Stimulated activated CD4-positive, alpha-beta T cell treated with anti-CD3 and anti-CD28 coated beads, Interleukin-12 subunit alpha, Interleukin-12 subunit beta, amount 100 ng/mL, for 4 hours (primary cell): Measurements from ENCODE around the gene ENPP6.
A peak's percentile ranks its signal among the peaks of the same experiment; 100 is the strongest.

ENCODE experiments used
- DNase-seq: peaks from one replicate; pipeline ENCODE4 v3.0.0-alpha.2; 2020

Gene ENPP6

DNA sequence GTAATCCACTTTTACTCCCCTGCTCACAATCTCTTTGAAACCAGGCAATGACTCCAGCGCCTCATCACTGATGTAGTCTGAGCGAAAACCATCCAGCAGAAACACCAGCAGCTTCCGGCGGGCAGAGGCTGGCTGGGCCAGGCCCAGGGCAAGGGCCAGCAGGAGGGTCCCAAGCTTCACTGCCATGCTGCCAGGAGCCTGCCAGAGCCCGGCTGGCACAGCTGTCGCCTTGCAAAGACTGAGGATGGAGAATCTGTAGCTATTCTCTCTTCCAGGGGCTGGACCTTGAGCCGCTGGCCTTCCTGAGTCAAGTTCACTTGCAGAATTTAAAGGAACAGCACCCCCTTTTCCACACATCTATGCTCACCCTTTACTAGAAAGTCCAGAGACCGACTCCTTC, at the start of gene ENPP6:
TSS of gene ENPP6 (minus strand) at position 240 of the 400 bp plus-strand sequence. CDS start at position 186, 54 bp downstream.
- DNase-seq = no peak

DNA sequence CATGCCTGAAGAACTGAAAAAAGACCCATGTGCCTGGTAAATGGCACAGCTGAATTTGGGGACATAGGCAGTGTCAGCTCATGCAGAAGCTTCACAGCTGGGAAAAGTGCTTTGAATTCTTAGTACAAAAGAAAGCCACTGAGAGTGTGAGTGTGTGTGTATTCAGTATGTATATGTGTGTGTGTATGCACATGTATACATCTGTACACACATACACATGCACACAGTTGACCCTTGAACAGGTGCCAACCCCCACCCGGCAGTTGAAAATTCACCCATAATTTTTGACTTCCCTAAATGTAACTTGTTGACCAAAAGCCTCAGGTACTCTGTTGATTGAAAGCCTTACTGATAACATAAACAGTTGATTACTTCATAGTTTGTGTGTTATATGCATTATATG, 49.5 kb upstream of the ENPP6 start:
- DNase-seq = no peak

DNA sequence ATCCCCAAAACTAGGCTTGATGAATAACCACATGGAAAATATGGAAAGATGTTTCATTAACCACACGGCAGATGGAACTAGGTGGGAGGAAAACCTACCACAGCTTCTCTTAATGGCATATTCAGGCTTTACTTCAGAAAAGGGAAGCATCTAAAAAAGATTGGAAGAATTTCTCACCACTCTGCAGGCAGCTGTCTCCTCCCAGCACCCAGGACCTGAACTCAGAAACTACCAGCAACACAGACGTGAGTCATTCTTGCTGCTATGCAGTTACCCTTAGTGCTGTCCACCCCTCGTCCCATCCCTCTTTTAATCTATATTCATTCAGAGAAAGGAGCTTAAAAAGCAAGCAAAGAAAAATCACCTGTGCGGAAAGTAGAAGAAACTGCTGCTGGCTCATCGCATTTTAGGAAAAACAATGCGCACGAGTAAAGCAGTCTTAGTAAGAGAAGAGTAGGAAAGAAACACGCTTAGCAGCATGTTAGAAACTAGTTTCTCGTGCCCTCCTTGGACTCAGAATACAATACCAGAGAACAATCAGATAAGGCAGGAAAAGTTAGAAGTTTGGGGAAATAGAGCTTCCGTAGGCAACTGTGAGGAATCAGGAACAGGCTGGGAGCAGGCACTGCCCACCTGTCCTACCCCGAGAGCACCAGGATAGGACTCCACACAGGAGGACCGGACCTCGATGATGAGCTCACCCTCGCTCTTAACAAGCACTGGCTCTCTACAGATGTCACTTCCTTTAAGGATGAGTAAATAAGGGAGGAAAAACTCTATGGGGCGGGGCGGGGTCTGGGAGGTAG, 48.1 kb upstream of the ENPP6 start:
- DNase-seq = no peak

DNA sequence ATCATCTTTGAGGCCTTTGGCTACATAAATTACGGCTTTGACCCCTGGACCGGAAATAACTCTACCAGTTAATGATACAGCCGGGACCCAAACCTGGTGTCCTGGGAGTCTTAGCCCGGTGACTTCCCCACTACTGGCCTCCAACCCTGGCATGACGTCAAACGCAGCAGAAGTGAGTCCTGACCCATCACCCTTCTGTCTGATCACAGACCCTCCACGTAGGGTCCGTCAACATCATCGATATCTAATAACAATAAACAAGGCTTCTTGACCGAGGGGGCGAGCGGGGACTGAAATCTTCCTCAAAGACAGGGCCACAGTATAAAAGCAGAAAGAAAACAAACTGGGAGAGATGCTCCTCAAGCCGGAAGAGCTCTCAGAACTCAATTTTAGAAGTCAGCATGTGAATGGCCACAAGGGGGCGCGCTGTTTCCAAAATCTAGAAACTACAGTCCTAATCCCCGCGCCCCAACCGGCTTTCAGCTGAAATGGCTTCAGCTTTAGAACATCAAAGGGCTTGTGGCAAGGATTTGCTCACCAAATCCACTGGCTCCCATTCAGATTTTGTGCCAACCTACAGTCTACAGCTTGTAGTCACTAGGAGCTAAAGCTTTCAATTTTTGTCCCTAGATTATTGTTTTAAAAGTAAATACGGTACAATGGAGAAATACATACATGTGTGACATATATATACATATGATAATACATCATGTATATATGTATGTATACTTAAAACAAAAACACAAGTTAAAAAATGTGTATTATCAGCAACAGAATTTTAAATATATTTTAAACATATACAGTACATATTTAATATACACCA, 46.4 kb upstream of the ENPP6 start:
- peak; percentile 96 for DNase-seq

DNA sequence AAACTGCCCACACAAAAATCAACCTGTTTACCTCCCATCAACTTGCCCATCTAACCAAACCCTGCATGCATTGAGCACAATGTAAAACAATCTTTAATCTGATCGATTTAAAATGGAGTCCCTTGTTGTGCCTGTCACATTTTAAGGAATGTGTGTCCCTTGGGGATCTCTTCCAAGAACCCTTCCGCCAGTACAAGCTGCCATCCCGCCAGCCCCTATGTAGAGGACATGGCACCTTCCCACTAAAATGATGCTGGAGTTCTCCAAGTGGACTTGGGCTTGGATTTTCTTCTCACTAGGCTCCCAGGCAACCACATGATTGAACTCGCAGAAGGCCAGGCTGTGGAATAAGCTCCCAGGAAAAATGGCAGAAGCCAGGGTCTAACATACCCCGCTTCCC, 45.8 kb upstream of the ENPP6 start:
- no peak for DNase-seq

GRCh38 chr4:184262901-184263300, 45.2 kb upstream of the ENPP6 start:
- no peak for DNase-seq

DNA sequence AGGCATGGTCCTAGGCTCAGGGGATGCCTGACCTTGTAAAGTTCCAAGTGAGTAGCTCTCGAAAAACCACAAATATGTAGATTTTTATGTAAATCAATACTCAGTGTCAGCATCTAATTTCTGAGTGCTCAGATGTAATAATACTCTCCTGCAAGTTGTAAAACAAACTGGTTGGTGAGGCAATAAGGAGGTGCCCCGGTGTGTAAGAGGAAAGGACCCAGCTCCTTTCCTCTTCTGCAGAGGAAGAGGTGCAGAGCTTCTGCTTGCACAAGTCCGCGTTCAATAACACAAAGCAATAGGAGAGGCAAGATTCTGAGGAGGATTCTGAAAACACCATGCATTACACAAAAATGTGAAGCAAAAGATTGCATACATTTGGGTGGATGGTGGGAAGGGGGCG, 43.6 kb upstream of the ENPP6 start:
- no peak for DNase-seq

DNA sequence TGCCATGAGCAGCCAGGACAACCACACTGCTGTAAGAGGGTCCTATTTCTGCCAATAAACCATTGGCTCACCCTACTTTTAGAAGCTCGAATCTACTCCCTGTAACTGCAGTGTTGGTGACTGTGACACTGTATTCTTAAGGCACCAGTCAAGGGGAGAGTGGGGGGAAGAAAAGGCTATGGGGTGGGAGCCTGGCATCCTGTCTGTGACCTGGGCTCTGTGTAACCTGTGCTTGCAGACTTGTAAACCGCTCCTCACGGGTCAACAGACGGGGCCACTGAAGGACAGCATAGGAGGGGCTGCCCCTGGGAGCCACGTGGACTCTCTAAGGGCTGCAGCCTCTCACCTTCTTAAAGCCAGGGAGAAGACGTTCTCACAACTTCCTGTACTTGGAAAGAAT, 42.2 kb upstream of the ENPP6 start:
- DNase-seq = no peak

- no peak for DNase-seq
These were observed 41.4 kb upstream of the ENPP6 start for GRCh38 chr4:184259081-184259480.

DNA sequence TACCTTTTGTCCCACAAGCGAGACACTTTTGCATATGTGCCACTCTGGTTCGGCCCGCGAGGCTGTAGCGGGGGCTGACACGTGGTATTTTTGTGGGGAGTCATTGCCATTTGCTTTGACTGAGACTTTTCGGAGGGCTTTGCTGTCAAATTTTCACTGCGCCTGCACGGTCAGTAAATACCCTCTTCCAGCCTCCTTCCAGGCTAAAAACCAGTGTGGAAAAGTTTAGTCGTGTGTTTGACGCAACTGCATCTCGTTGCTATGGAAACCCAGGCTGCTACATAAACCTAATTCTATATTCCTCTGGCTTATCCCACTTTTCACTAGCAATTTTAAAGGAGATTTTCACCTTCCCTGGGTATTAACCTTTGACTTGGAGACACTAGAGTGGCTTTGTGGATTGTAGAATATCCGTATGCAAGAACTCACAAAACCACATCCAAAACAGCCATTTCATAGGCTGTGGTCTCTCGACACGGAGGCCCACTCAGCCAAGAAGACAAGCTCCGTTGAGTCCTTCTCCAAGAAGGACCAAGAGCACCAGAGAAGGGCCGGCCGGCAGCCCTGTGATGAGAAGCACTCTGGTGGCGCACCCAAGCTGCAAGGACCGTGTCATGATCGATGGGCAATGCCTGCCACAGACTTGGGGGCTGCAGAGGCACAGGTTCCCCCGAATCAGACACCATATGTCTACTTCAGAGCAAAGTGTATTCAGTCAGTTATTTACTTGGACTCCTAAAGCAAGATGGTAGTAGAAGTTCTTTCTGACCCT, 38.4 kb upstream of the ENPP6 start:
- DNase-seq = no peak

- DNase-seq = no peak
These were observed 37.7 kb upstream of the ENPP6 start for GRCh38 chr4:184255361-184255760.

GRCh38 chr4:184253072-184253420, 35.4 kb upstream of the ENPP6 start:
- no peak for DNase-seq

DNA sequence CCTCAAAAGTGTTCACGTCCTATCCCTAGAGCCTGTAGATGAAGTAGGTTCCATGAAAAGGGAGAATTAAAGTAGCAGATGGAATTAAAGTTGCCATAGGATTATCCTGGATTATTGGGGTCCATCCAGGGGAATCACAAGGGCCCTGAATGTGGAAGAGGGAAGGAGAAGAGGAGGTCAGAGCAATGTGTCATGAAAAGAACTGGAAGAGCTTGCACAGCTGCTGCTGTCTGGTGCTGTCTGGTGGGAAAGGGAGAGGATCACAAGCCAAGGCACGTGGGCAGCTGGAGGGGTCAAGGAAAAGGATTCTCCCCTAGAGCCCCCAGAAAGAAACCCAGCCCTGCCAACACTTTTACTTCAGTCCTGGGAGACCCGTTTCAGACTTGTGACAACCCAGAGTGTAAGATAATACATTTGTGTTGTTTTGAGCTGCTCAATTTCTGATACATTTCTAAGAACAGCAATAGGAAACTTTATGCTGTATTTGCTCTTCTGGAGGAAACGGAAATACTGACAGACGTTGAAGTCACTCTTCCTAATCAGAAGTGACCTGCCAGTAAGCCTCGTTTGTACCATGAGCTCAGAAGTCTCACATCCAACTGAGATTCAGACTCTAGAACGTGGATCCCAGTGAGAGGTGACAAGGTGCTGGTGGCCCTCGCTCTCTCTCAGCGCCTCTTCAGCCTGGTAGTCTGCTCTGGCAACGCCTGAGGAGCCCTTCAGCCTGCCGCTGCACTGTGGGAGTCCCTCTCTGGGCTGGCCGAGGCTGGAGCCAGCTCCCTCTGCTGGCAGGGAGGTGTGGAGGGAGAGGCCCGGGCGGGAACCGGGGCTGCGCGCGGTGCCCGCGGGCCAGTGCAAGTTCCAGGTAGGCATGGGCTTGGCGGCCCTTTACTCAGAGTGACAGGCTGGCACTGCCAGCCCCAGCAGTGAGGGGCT, 34.7 kb upstream of the ENPP6 start:
- DNase-seq = no peak

GRCh38 chr4:184251670-184251980, 34.0 kb upstream of the ENPP6 start:
- DNase-seq = no peak

GRCh38 chr4:184250795-184251669, 33.4 kb upstream of the ENPP6 start:
- no peak for DNase-seq

DNA sequence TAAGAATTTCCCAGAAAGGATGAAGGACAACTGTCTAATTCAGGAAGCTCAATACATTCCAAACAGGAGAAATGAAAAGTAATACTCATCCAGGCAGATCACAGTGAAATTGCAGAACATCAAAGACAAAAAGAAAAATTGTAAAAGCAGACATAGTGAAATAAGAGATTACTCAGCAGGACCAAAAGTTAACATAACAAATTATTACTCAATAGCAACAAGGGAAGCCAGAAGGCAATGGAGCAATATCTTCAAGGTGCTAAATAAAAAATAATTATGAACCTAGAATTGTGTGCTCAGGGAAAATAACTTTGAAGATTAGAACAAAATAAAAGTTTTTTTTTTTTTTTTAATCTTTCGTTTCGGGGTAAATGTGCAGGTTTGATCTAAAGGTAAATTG, 30.5 kb upstream of the ENPP6 start:
- DNase-seq = no peak

GRCh38 chr4:184247421-184247820, 29.7 kb upstream of the ENPP6 start:
- DNase-seq = no peak

- DNase-seq = no peak
These were observed 28.8 kb upstream of the ENPP6 start for GRCh38 chr4:184246426-184246825.

GRCh38 chr4:184238072-184238745, 20.5 kb upstream of the ENPP6 start:
- DNase-seq = no peak

- peak; percentile 19 for DNase-seq
These were observed 19.9 kb upstream of the ENPP6 start for GRCh38 chr4:184237612-184238011.

- DNase-seq = no peak
These were observed 17.9 kb upstream of the ENPP6 start for GRCh38 chr4:184235526-184235925.
